Epithelial cell of alveolus of lung (primary cell): Measurements from ENCODE around the gene RP2. TPM values are rescaled to one million over a fixed set of nuclear protein-coding genes. Genes with fewer than 3 reads are reported as not detected.

Experiments
- total RNA-seq: library from RNA; depleted of rRNA; stranded (reverse); fragments of >200 nt; gene quantifications from 2 replicates; pipeline ENCODE4 v1.2.1, GENCODE V29; 2015

RP2 gene
- total RNA-seq, result 9.6 and 10.2 TPM in 2 replicates

GRCh38 chrX:46836701-46837557 lies at the start of gene RP2:
RP2 (plus strand) TSS chrX:46837043; CDS start chrX:46837101, 58 bp downstream.

GRCh38 chrX:46912098-46912602 lies 75.3 kb downstream of the RP2 start, which contains the start of gene JADE3:
JADE3 (plus strand) TSS chrX:46912421; CDS start chrX:46984895, 72,474 bp downstream.

Other genes starting within 250 kb of the RP2 start
- 1.4 and 21.7 TPM in 2 replicates for gene SLC9A7, start 77.9 kb upstream of the RP2 start, total RNA-seq
- gene JADE3, start 75.4 kb downstream of the RP2 start, total RNA-seq, result 2.6 and 3.3 TPM in 2 replicates
- gene RGN, start 241.4 kb downstream of the RP2 start, total RNA-seq, result 2.0 and 2.1 TPM in 2 replicates